ENCODE results near the gene KRT81.
"Not testable (repeated sequence)": the region's sequence is repeated elsewhere in the genome, so short reads cannot be mapped to it uniquely, and the experiment has no call there.

Gene KRT81

DNA sequence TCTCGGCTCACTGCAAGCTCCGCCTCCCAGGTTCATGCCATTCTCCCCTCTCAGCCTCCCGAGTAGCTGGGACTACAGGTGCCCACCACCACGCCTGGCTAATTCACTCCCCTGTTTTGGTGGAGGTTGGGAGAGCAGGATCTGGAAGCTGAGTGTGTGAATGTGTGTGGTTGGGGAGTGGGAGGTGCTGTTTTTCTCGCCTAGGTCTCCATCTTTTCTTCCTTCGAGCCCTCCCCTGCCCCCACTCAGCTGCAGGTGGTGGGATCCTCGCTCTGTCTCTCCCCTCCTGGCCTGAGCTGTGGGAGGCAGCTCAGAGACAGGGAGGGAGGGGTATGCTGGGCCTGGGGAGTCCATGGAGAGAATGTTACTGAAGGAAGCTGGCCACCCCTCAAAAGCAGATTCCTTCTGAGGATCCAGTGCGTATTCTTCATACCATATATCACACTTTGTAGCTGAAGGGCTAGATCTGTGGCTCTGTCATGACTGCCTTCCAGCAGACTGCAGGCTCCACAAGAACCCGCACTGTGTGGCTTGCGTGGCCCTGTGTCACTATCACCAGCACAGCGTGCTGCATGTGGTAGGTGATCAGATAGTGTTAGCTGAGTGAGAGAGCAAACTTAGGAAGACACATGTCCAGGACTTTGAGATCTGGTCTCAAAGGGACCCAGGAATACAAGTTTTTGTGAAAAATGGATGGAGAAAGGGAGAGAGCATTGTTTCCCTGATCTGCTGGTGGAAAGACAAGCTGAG, 27.1 kb upstream of the KRT81 start:
- DNase-seq (ENCODE audit: low read depth in 3 of 3, low spot score in 1 of 3) = no peak

DNA sequence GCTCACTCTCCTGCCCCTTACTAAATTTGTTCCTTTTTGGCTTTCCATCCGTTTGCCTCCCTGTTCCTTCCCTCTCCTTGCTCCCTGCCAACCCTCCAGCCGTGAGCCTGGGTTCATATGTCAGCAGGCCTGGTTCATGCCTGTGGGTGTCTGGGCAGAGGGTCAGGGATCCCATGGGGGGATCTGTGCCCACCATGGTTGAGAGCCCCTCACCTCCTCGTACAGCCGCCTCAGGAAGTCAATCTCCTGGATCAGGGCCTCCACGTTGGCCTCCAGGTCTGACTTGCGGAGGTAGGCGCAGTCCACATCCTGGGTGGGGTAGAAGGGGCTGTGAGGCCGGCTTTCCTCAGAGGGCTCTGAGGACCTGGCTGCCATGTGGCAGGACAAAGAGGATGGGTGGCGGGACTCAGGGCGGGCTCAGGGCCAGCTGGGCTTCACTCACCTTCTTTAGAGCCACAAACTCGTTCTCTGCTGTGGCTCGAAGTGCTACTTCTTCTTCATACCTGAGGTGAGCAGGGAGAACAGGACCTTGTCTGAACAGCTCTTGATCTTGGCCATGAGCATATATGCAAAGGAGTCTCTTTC, 26.2 kb upstream of the KRT81 start:
- no peak for DNase-seq (ENCODE audit: low read depth in 3 of 3, low spot score in 1 of 3)

DNA sequence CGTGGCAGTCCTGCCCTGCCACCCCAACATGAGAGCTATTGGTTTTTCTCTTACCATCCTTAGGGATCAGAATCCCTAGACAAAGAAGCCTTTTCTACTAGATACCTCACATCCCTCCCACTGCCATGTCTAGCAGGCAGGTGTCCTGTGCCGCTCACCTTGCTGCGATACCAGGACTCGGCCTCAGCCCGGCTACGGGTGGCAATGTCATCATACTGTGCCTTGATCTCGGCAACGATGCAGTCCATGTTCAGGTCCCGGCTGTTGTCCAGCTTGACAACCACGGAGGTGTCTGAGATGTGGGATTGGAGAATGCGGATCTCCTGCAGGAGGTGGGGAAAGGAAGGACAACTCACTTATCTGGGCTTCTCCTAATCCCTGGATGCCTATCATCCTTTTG, 25.4 kb upstream of the KRT81 start:
- DNase-seq (ENCODE audit: low read depth in 3 of 3, low spot score in 1 of 3) = no peak

DNA sequence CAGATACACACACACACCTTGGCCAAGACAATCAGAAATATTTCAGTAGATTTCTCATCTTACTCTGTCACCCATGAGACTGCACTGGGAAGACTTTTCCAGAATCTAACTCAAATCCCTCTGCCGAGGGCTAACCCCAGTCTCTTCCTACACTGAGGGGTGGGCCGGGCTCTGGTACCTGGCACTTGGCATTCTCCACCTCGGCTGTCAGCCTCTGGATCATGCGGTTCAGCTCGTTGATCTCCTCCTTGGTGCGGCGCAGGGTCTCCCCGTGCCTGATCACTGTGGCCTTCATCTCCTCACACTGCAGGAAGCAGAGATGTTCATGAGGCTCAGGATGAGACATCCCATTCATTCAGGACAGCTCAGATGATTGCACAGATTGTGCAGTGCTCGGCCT, 25.0 kb upstream of the KRT81 start:
- no peak for DNase-seq (ENCODE audit: low read depth in 3 of 3, low spot score in 1 of 3)

DNA sequence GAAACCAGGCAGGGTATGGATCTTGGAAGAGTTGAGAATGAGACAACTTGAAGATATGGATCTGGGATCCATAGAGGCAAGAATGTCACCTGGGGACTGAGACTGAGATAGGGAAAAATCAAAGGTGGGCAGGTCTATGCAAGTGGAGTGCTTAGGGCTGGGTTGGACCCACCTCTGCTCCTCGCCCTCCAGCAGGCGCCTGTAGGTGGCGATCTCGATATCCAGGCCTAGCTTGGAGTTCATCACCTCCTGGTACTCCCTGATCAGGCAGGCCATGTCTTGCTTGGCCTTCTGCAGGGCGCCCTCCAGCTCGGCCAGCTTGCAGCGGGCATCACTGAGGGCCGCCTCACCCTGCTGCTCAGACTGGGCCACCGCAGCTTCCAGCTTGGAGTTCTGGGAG, 24.4 kb upstream of the KRT81 start:
- not testable (repeated sequence) for DNase-seq (ENCODE audit: low read depth in 3 of 3, low spot score in 1 of 3)

DNA sequence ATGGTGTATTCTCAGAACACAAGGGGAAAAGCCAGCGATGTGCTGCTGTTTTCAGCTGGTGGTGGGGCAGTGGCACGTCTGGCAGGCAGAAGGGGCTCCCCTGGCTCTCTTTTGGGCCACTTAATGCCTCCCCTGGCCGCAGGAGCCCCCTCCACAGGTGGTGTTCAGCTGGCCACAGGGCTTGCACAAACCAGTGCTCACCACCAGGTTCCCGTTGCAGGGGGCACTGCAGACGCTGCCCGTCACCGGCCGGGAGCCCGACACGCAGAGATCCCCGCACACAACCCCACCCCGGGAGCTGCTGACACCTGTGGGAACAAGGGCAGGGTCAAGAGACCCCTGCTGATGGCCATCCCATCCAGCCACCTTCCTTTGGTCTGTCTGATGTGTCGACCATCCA, 23.2 kb upstream of the KRT81 start:
- DNase-seq (ENCODE audit: low read depth in 3 of 3, low spot score in 1 of 3) = no peak

DNA sequence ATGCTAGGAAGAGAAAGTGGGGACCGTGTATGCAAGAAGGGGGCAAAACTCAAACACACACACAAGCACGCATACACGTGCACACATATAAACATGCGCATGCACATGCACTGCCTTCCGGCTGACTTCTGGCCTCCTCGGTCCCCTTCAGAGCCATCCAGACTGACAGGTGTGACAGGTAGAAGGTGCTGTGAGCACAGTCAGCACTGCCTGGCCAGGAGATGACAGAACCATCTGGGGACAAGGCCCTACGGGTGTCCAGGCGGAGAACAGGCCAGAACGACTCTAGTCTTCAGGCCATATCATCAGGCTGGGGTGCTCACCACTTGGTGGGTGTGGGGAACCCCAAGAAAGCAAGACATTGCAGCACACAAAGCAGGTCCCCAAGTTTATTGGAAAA, 22.6 kb upstream of the KRT81 start:
- DNase-seq (ENCODE audit: low read depth in 3 of 3, low spot score in 1 of 3) = no peak

DNA sequence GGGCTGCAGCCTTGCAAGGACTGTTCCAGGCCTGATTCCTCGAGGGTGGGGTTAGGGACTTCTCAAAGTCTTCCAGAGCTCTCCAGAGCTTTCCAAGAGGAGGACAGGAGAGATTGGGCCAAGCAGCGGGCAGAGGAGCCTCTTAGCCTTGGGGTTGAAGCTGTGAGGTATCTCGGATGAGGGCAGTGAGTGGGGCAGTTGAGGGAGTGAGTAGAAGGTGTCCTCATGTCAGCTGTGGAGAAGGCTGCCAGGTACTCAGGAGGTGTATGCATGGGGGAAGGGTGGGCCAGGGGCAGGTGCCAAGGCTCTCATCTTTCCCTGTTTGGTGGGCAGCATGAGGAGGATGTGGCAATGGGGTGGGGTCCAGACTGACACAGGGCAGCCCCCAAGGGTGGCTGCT, 22.1 kb upstream of the KRT81 start:
- no peak for DNase-seq (ENCODE audit: low read depth in 3 of 3, low spot score in 1 of 3)

DNA sequence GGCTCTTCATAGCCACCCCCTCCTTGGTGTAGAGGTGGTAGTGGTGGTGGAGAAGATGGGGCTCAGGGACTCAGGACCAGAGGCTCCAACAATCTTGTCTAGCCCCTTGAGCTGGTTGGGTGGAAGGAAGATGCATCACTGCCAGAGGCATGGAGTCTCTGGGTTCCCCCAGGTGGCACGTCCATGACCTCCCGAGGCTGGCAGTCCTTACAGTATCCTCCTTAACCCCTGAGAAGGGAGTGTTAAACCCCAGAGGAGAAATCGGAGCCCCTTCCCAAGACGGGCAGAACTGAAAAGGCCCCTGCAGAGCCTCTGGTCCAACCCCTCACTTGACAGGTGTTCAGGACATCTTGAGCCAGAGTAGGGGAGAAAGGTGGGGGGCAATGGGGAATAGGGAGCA, 20.8 kb upstream of the KRT81 start:
- DNase-seq (ENCODE audit: low read depth in 3 of 3, low spot score in 1 of 3) = no peak

DNA sequence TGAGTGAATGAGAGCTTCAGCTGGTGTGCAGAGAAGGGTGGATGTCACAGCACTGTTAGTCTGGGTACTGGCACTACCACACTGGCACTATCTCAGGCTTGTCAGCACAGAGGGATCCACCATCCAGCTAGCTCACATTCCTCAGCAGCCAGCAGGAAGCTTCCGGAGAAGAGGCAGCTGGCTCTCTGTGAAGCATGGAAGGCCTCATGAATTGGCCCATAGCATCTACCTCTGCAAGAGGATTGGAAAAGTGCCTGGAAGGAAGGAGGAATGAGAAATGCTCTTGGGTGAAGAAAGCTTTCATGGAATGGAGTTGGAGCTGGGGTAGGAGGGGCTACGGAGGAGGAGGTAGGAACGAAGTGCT, 19.9 kb upstream of the KRT81 start:
- DNase-seq (ENCODE audit: low read depth in 3 of 3, low spot score in 1 of 3) = no peak

DNA sequence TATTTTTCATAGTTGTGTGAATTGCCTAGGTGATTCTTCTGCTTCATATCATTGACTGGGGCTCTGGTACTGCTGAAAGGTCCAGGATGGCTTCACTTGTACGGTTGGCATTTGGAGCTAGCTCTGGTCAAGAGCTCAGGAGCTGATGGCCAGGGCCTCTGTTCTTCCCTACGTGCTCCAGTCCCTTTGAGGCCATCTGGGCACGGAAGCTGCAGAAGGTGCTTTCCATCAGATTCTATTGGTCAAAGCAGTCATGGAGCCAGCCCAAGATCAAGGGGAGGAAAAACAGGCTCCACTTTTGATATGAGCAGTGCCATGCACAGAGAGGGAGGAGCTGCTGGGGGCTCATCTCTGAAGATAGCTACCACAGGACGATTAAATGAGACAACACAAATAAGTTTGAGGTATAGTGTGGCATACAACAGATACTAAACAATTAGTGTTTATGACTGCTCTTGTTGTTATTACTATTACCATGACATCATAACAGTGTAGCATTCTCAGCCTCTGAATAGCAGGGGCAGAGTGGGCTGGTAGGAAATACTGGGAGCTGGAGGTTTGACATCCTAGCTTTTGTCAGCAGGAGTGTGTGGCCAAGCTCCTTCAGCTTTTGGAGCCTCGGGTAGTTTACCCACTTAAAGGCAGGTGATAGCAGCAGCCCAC, 19.4 kb upstream of the KRT81 start:
- no peak for DNase-seq (ENCODE audit: low read depth in 3 of 3, low spot score in 1 of 3)

DNA sequence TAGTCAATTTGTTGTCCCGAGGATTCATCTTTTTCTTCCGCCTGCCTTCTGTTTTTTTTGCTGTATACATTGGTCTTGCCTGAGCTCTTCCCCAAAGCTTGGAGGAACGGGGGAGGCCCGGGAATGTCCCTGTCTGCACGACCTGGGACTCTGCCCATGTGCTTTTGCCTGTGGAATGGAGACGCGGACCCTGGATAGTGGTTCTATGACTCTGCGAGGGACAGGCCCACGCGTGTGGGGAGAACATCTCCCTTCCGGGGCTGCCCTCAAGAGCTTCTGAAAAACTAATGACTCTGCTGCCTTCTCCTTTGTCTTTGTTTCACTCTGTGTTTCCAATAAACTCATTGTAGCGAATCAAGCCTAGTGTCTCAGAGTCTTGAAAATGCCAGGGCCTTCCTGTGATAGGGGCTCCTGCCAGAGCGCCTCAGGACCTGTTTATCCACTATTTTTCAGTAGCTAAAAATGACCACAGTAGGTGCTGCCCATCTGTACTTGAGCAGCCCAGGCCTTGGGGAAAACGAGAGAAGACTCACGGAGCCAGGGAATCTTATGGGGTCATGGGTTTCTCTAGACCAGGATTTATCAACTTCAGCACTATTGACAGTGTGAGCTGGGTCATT, 17.6 kb upstream of the KRT81 start:
- no peak for DNase-seq (ENCODE audit: low read depth in 3 of 3, low spot score in 1 of 3)

DNA sequence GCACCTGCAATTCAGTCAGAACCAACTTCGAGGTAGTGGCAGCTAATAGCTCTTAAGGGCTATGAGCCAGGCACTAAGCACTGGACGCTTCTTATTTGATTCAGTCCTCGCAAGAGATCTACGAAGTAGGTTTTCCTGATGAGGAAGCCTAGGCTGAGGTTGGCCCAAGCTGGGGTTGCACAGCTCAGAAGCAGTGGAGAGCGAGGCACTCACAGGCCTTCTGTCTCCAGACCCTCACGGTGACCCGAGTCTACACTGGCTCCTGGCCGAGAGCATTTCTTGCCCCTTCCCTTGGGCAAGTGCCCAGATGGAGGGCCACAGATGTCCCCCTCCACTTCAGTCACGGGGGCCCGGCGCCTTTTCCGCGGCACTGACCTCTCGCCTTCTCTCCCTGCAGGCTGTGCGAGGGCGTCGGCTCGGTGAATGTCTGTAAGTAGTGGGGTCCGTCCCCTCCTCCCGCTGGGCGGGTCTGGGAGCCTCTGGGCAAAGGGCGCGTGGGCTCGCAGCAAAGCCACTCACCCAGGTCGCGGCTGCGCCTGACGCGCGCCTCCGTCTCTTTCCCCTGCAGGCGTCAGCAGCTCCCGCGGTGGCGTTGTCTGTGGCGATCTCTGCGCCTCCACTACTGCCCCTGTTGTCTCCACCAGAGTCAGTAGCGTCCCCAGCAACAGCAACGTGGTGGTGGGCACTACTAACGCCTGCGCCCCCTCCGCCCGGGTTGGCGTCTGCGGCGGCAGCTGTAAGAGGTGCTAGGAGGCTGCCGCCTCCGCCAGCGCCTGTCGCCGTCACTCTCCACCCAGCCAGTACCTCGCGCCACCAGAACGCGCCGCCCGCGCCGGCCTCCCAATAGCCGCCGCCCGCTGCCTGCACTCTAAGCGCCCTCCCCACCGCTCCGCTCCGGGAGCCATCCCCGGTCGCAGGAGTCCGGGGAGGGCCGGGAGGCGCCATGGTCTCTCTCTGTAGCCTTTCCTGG, 16.8 kb upstream of the KRT81 start:
- DNase-seq (ENCODE audit: low read depth in 3 of 3, low spot score in 1 of 3) = peak in 1 of 3 donors; percentile 10

DNA sequence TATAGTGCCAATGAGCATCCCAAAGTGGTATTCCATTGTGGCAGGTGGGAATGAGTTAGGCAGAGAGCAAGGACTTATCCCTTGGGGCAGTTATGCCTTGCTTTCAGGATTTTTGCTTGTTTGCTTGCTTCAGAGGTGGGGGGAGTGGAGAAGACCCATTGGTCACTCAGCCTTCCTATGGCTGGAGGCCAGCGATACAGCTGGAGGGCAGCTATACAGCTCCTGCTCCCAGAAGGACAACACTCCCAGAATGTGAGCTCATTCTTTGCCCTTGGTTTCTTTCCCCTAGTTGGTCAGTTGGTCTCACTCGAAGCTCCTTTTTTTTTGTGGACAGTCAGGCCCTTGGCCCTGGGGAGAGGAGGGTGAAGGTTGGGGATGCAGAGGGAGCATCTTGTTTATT, 15.4 kb upstream of the KRT81 start:
- no peak for DNase-seq (ENCODE audit: low read depth in 3 of 3, low spot score in 1 of 3)

DNA sequence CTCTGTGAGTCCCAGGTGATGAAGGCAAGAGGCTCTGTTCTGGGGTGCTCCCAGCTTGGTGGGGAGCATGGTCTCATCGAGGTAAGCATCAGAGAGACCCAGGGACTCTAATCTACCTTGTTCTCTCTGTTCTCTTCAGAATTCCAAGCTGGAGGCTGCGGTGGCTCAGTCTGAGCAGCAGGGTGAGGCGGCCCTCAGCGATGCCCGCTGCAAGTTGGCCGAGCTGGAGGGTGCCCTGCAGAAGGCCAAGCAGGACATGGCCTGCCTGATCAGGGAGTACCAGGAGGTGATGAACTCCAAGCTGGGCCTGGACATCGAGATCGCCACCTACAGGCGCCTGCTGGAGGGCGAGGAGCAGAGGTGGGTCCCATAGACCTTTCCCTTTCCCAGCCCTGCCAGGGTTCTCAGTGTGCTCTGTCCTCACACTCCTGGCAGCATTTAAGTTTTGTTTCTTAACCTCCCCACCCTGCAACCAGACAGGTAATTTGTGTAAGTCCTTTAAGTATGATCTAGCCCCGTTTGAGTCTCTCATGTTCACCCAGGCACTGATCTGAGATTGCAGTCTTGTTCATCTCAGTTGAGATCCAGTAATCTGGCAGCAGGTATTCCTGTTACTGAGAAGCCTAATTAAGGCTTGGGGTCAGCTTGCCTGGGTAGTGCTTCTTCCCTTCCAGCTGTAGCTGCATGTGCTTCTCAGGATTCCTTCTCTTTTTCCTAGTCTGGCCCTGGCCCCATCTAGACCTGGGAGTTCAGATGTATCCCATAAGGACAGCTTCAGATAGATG, 14.8 kb upstream of the KRT81 start:
- no peak for DNase-seq (ENCODE audit: low read depth in 3 of 3, low spot score in 1 of 3)

DNA sequence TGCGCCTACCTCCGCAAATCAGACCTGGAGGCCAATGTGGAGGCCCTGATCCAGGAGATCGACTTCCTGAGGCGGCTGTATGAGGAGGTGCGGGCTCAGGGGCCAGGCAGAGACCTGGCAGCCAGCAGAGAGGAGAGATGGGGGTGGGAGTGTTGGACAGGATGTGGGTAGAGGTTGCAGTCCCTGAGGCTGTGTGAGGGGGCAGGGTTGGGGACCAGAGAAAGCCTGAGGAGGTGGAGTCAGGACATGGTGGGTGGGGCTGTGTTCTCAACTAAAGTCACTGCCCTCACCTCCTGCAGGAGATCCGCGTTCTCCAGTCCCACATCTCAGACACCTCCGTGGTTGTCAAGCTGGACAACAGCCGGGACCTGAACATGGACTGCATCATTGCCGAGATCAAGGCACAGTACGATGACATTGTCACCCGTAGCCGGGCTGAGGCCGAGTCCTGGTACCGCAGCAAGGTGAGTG, 13.6 kb upstream of the KRT81 start:
- not testable (repeated sequence) for DNase-seq (ENCODE audit: low read depth in 3 of 3, low spot score in 1 of 3)

DNA sequence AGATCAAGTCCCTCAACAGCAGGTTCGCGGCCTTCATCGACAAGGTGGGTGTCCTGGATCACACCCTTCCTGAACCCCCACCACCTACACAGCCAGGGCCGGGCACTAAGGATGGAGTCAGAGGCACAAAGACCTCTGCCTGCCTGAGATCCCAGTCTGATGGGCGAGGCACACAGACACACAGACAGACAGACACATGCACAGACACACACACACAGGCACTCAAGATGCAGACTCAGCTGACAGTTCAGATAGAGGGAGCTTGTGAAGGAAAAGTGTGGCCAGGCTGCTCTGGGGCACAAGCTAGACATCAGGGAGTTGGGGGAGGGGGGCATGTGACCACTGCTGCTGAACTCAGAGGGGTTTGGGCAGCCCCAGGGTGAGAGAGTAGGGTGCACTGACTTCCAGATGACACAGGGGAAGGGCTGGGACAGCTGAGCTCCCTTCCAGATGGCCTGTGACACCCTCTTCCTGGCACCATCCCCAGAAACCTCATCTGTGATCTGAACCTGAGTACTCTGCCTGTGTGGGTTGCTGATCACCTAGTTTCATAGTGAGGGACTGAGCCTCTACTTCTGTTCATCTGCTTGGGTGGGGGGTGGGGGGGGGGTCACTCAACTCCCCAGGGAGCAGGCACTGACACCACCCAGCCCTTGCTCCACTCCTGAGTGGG, 11.0 kb upstream of the KRT81 start:
- not testable (repeated sequence) for DNase-seq (ENCODE audit: low read depth in 3 of 3, low spot score in 1 of 3)

DNA sequence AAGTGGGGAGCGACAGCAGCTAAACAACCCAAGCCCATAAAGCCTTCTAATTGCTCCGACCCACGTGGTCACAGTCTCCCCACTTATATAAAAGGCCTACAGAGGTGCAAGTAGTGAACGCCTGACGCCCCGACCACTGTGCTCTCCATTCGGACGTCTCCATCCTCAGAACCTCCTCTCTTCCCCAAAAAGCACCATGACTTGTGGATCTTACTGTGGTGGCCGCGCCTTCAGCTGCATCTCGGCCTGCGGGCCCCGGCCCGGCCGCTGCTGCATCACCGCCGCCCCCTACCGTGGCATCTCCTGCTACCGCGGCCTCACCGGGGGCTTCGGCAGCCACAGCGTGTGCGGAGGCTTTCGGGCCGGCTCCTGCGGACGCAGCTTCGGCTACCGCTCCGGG, 10.4 kb upstream of the KRT81 start:
- not testable (repeated sequence) for DNase-seq (ENCODE audit: low read depth in 3 of 3, low spot score in 1 of 3)

DNA sequence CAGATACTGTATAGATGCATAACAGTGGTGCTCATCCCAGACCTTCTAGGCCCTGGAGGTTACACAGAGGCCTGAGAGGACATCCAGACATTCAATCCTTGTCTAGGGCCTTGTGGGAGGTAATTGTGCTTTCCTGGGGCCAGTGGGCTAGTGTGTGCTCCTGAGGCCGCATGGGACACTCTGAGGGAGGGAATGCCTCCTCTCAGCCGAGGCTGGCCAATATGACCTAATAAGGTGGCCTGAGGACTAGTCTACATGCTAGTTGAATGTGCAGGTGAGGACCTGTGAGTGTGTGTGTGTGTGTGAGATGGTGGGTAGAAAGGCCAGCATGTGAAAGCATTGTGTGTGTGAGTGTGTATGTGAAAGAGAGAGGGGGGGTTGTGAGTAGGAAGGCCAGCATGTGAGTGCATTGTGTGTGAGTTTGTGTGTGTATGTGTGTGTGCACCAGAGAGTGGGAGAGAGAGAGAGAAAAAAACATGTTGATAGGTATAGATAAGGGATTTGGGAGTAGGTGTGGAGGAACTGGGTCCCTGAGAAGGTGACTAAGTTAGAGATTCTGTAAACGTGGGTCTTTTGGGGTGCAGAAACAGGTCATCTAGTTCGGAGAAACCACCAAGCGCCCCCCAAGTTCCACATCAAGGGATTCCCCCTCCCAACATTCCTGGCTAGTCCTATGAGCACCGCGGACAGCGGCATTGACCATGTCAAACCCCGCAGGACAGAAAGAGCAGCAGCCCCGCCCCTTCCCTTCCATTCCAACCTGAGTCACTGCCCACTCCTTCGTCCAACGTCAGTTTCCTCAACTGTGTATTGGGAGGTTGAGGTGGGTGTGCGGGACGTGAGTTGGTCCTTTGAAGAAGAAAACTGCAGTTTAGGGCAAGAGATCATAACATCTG, 9.7 kb upstream of the KRT81 start:
- DNase-seq (ENCODE audit: low read depth in 3 of 3, low spot score in 1 of 3) = no peak
